GM12892 (cell line): ENCODE measurements around the gene IQCF5.

Experiments used
- DNase-seq: peaks from one replicate; pipeline ENCODE4 v3.0.0; 2011; ENCODE audit not compliant: insufficient read length
- FAIRE-seq: peaks from 2 replicates; lab custom pipeline; 2011; peaks lifted over from hg19 to GRCh38; lab: Jason Lieb, UNC
- POLR2A ChIP-seq: IDR thresholded peaks from 2 replicates; pipeline ENCODE4 v1.6.1; 2011; ENCODE audit warnings: low read depth, low read length, control low read depth
- POLR2AphosphoS5 ChIP-seq: IDR thresholded peaks from 2 replicates; pipeline ENCODE4 v1.6.1; 2011; ENCODE audit warnings: low read depth, low read length, control low read depth
- TAF1 ChIP-seq: IDR thresholded peaks from 2 replicates; pipeline ENCODE4 v1.6.1; 2011; ENCODE audit warnings: low read depth, mild to moderate bottlenecking, control low read depth, low read length, borderline replicate concordance

IQCF5 gene

GRCh38 chr3:51845129-51845528 lies 30.3 kb downstream of the IQCF5 start:
- no peak for TF ChIP-seq TAF1
- TF ChIP-seq POLR2A = no peak
- no peak for TF ChIP-seq POLR2AphosphoS5
- FAIRE-seq = no peak
- no peak for DNase-seq

- TF ChIP-seq TAF1 = no peak
- no peak for TF ChIP-seq POLR2A
- TF ChIP-seq POLR2AphosphoS5 = no peak
- no peak for DNase-seq
- FAIRE-seq = no peak
These were observed 38.8 kb downstream of the IQCF5 start for GRCh38 chr3:51836606-51837005.

GRCh38 chr3:51830836-51831385 lies 44.5 kb downstream of the IQCF5 start:
- no peak for FAIRE-seq
- DNase-seq = no peak

GRCh38 chr3:51830345-51830744 lies 45.1 kb downstream of the IQCF5 start:
- TF ChIP-seq TAF1 (no peak), POLR2AphosphoS5 (no peak)
- FAIRE-seq = no peak
- no peak for DNase-seq

More at GRCh38 chr3:51830836-51831385, 44.5 kb downstream of the IQCF5 start:
- TF ChIP-seq TAF1 (no peak), POLR2A (no peak), POLR2AphosphoS5 (no peak)

- FAIRE-seq (no peak), DNase-seq (no peak)
- TF ChIP-seq TAF1 (no peak), POLR2A (no peak), POLR2AphosphoS5 (no peak)
These were observed 47.1 kb downstream of the IQCF5 start for GRCh38 chr3:51828297-51828696.
